Thyroid gland (tissue), 4 donors: ENCODE measurements around the gene ARHGEF16. TPM values are rescaled to one million over a fixed set of nuclear protein-coding genes. Genes with fewer than 3 reads are reported as not detected.

Source experiments
- DNase-seq, 2 donors: peaks; one replicate each; pipeline ENCODE4 v3.0.0-alpha.2; 2019
- H3K27ac ChIP-seq, 3 donors: fragments of 200-600 bp; sonication (generic); 1 replicate in 2 of 3; 2 replicates in 1 of 3; pipeline ENCODE4 v1.5.1; 2016 to 2019; ENCODE audit warnings: mild to moderate bottlenecking in 1 of 3, moderate library complexity in 1 of 3
- H3K27me3 ChIP-seq: fragments of 200-600 bp; sonication (generic); one replicate; pipeline ENCODE4 v1.5.1; 2019
- H3K36me3 ChIP-seq, 2 donors: fragments of 200-600 bp; sonication (generic); one replicate each; pipeline ENCODE4 v1.5.1; 2016 to 2019
- H3K4me1 ChIP-seq, 2 donors: fragments of 200-600 bp; sonication (generic); one replicate each; pipeline ENCODE4 v1.5.1; 2017 to 2019
- H3K4me3 ChIP-seq, 3 donors: fragments of 200-600 bp; sonication (generic); replicated peaks in 1 of 3; 1 replicate in 2 of 3; 2 replicates in 1 of 3; pipeline ENCODE4 v1.5.1; 2016; ENCODE audit warnings: mild to moderate bottlenecking in 1 of 3
- H3K9me3 ChIP-seq: fragments of 200-600 bp; sonication (generic); one replicate; pipeline ENCODE4 v1.5.1; 2017
- POLR2A ChIP-seq, 2 donors: fragments of 450-650 bp; IDR thresholded peaks; one replicate each; pipeline ENCODE4 v1.6.1; 2017; ENCODE audit warnings: antibody characterized with exemption in 2 of 2, mild to moderate bottlenecking in 2 of 2, moderate library complexity in 1 of 2
- WGBS, 2 donors: methylation state at CpG; one replicate each; pipeline ENCODE4 v1.1.5; 2017; 5-methylcytosine and 5-hydroxymethylcytosine counted together
- intact Hi-C: fragments of 100-400 bp; cut with DNase I; formaldehyde crosslinking; loops from one replicate; pipeline ENCODE4 v1.15.1; 2023
- total RNA-seq, 4 donors: library from RNA; depleted of rRNA; stranded (reverse); fragments of >200 nt; gene quantifications; one replicate each; pipeline ENCODE4 v1.2.3, GENCODE V29; 2016
- TF ChIP-seq, protein P1 (sequence below), 6 experiments: fragments of 200-600 bp in 3 of 6; fragments of 450-650 bp in 3 of 6; sonication (generic) in 3 of 6; IDR thresholded peaks; one replicate each; pipeline ENCODE4 v1.5.1; 2016 to 2019; ENCODE audit warnings: antibody characterized with exemption in 6 of 6, mild to moderate bottlenecking in 2 of 6, inconsistent platforms in 1 of 6, moderate library complexity in 1 of 6

Gene ARHGEF16
- total RNA-seq, 4 donors from 2014 or later: 16.0 to 23.7 (median 21.2) TPM

DNA sequence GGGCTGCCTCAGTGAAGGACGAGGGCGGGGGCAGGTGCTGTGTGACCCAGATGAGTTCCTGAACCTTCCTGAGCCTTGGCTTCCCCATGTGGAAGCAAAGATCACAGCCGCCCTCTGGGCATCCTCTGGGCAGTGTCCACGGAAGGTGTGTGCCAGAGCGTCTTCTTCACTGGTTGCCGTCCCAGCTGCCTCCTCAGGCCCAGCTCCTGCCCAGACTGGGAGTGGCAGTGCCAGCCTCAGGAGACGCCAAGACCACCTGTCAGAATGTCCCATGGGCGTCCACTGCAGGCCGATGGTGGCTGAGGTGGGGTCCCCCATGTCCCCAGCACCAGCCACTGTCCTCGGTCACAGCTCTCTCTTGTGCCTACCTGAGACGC lies 10.2 kb downstream of the ARHGEF16 start:
- DNase-seq: no peak
- intact Hi-C loops: no loop called here
- H3K9me3 ChIP-seq: no peaks in the 10 kb centered on the region
- no peaks in the 10 kb centered on the region for H3K27me3 ChIP-seq
- H3K27ac ChIP-seq: no peak overlapping the region
- no peaks in the 10 kb centered on the region for H3K4me1 ChIP-seq
- WGBS, 2 donors: 97% methylated on average over 8 of the region's 11 CpGs; no CpG with 5 or more reads in 1 of the 2 donors
- no peak overlapping the region for H3K4me3 ChIP-seq
- peaks cover 0 to 6% of the 10 kb centered on the region in 2 donors for H3K36me3 ChIP-seq
- TF ChIP-seq, protein P1, sequence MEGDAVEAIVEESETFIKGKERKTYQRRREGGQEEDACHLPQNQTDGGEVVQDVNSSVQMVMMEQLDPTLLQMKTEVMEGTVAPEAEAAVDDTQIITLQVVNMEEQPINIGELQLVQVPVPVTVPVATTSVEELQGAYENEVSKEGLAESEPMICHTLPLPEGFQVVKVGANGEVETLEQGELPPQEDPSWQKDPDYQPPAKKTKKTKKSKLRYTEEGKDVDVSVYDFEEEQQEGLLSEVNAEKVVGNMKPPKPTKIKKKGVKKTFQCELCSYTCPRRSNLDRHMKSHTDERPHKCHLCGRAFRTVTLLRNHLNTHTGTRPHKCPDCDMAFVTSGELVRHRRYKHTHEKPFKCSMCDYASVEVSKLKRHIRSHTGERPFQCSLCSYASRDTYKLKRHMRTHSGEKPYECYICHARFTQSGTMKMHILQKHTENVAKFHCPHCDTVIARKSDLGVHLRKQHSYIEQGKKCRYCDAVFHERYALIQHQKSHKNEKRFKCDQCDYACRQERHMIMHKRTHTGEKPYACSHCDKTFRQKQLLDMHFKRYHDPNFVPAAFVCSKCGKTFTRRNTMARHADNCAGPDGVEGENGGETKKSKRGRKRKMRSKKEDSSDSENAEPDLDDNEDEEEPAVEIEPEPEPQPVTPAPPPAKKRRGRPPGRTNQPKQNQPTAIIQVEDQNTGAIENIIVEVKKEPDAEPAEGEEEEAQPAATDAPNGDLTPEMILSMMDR (IDR thresholded peaks at IDR 0.05): no peak
- no peak for TF ChIP-seq POLR2A (IDR thresholded peaks at IDR 0.05)

DNA sequence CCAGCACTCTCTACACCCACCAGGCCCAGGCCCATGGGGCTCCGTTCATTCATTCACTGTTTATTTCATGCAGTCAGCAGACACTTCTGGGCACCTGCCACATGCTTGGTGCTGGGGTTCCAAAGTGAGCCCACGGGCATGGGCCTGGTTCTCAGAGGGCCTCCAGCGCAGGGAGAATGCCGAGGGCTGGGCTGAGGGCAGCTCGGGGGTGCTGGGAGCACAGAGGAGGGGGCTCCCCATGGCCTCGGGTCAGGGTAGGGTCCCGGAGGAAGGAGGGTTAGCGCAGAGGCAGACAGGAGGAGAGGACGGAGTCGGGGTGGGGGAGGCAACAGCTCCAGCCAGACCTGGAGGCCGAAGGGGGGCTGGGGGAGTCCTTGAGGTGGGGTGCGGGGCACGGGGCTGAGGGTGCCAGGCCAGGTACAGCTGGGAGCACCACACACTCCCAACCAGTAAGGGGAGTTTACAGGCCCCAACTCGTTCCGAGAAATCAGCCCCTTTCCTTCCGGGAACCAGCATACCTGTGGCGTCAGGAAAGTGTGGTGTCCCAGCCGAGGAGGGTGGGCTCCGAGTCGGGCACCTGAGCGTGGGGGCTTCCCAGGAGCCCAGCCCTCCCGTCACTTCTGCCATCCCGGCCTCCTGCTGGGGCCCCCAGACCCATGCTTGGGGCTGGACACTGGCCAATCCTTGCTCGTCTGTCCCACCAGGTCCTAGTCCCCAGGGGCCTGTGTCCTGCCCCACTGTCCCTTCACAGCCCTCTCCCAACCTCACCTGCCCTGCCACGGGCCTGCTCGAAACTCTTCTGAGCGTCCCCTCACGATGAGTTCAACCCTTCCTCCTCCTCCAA lies 10.8 kb downstream of the ARHGEF16 start:
- no peaks in the 10 kb centered on the region for H3K27me3 ChIP-seq
- intact Hi-C loops: no loop called here
- no peak for DNase-seq
- no peak overlapping the region for H3K4me3 ChIP-seq
- H3K4me1 ChIP-seq: no peaks in the 10 kb centered on the region
- 85 to 91% methylated on average over 22 to 23 of the region's 28 CpGs for WGBS, 2 donors
- TF ChIP-seq, protein P1 (IDR thresholded peaks at IDR 0.05): no peak
- no peak for TF ChIP-seq POLR2A (IDR thresholded peaks at IDR 0.05)
- H3K36me3 ChIP-seq: peaks cover 0 to 7% of the 10 kb centered on the region in 2 donors
- no peak overlapping the region for H3K27ac ChIP-seq
- no peaks in the 10 kb centered on the region for H3K9me3 ChIP-seq

DNA sequence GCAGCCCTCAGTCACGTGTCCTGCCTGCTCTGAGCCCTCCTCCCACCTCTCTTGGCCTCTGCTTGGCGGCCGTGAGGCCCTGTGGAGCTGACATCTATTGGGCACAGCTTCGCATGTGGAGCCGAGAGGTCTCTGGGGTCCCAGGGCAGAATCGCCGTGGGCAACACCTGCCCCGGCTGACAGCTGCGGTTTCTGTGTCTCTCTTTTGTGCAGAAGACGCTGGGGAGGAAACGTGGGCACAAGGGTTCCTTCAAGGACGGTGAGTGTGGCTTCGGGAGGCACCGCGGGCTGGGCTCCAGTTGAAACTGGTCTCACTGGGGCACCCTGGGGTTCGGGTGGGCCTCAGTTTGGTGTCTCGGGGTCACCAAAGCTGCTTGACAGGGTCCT lies 11.5 kb downstream of the ARHGEF16 start:
- intact Hi-C loops: no loop called here
- no peak for TF ChIP-seq POLR2A (IDR thresholded peaks at IDR 0.05)
- TF ChIP-seq, protein P1 (IDR thresholded peaks at IDR 0.05): no peak
- no peaks in the 10 kb centered on the region for H3K27me3 ChIP-seq
- 93 to 95% methylated on average over 17 of the region's 17 CpGs for WGBS, 2 donors
- H3K4me1 ChIP-seq: no peaks in the 10 kb centered on the region
- no peak overlapping the region for H3K4me3 ChIP-seq
- no peak for DNase-seq
- no peaks in the 10 kb centered on the region for H3K9me3 ChIP-seq
- H3K36me3 ChIP-seq: peaks cover 0 to 7% of the 10 kb centered on the region in 2 donors
- no peak overlapping the region for H3K27ac ChIP-seq

DNA sequence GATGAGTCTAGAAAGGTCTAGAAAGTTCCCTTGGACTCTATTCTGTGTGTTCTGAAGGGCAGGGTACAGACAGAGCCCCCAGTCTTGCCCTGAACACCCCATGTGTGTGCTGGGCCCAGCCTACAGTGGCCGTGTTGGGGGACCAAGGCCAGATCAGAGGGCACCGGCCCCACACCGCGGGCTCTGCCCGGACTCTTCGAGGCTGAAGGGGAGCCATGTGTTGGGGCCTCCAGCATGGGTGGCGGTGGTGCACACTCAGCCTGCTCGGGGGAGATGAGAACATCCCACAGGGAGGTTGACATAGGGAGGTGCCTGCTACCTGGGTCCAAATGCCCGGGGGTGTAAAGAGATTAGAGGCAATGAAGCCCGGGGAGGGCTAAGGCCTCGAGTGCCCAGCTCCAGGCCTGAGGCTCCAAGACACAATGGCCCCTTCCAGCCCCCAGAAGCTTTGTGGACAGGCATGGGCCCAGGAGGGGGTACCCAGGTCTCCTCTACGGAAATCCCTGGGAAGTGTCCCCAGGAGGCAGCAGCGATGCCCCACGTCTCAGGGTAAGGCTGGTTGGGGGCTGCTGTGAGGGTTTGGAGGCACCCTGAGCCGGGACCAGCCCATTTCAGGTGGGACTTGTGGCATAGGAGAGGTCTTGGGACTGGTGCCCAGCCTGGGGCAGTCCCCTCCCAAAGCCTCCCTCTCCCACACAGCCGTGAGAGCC lies 12.1 kb downstream of the ARHGEF16 start:
- DNase-seq: no peak
- Histone ChIP-seq H3K27me3 (no peaks in the 10 kb centered on the region), H3K27ac (no peak overlapping the region), H3K4me3 (no peak overlapping the region), H3K36me3 (peaks cover 0 to 7% of the 10 kb centered on the region in 2 donors), H3K9me3 (no peaks in the 10 kb centered on the region), H3K4me1 (no peaks in the 10 kb centered on the region)
- TF ChIP-seq, protein P1 (IDR thresholded peaks at IDR 0.05): no peak
- TF ChIP-seq POLR2A (IDR thresholded peaks at IDR 0.05): no peak
- intact Hi-C loops: no loop called here
- 92 to 96% methylated on average over 5 to 14 of the region's 16 CpGs for WGBS, 2 donors
